Measurements from ENCODE around the gene AHSG.

The AHSG gene

DNA sequence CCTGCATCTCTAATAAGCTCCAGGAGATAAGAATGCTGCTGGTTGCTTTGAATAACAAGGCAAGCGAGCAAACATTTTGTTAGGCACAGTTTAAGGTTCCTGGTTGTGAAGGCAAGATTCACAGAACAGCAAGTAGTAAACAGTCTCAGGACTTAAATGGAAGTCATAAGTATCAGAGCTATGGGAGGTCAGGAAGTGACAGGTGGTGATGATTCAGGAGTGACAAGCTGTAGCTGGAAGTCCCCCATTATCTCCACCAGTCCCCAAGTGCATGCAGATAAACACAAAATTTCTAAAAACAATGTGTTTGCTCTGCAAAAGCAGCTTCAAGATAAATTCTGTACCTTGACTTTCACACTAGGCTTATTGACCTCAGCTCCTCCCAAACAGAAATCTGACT, 30.6 kb downstream of the AHSG start:
- DNase-seq = no peak

DNA sequence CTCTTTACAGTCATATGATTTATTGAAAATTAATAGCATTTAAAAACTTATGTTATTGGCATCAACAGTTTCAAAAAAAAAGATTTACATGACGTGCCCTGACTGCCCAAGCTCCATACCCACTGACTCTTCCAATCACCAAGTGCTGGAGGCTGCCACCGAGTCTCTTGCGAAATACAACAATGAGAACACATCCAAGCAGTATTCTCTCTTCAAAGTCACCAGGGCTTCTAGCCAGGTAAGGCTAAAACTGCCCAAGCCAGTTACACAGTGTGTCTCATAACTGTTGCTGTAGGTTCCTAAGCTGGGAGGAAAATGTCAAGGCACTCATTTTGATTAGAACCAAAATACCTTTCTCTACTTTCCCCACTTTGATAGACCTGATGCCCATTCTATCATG, 31.8 kb downstream of the AHSG start:
- no peak for DNase-seq

DNA sequence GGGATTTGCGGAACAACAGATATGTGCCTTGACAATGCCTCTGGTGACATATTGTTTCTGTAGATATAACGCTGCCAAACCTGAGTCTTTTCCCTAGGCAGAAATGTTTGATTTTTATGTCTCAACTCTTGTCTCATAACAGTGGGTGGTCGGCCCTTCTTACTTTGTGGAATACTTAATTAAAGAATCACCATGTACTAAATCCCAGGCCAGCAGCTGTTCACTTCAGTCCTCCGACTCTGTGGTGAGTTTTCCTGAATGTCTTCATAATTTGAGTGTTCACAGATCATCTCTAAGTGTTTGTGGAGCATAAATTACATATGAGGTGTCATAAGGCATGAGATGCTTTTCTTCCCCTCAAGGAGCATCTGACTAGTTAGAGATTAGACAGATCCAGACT, 33.2 kb downstream of the AHSG start:
- no peak for DNase-seq

GRCh38 chr3:186646841-186647240, 34.0 kb downstream of the AHSG start:
- no peak for DNase-seq

- DNase-seq = no peak
Observed at GRCh38 chr3:186648851-186649250, 36.0 kb downstream of the AHSG start.

GRCh38 chr3:186651678-186652215, 38.9 kb downstream of the AHSG start:
- DNase-seq = no peak

GRCh38 chr3:186653080-186653707, 40.3 kb downstream of the AHSG start:
- DNase-seq = no peak

DNA sequence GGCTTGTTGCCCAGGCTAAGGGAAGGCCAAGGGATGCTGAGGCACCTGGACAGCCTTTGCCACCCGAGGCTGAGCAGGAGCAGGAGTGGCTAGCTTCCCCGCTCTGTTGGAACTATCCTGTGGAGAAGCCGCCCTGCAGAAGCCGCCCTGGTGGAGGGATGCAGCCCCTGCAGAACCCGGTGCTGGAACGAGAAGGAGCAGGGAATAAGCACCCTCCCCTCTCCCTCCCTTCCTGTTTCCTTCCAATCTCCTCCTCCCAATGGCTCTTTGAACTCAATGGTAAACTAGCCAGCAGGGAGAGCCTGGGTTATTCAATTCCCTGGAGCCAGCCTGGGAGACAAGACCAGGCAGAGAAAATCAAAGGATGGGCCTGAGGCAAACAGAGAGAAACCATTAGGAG, 41.1 kb downstream of the AHSG start:
- DNase-seq = no peak

GRCh38 chr3:186663361-186664118, 50.7 kb downstream of the AHSG start:
- DNase-seq = no peak

- DNase-seq = no peak
Observed at GRCh38 chr3:186664119-186664495, 51.2 kb downstream of the AHSG start.

DNA sequence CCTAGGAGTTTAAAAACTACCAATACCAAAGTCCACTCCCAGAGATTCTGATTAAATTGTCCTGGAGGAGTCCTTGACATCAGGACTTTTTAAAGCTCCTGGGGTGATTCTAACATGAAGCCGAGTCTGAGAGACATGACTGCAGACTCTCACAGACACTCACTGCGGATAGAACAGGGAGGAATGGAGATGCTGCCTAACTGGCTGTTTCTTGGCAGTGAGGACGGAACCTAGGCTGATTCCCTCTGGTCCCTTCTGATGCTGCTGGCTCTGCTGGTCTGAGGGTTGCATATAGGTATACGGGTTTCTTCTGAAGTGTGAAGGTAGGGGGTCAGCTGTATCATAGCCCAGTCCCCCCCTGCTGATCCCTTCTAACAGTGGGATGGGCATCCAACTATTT, 51.6 kb downstream of the AHSG start:
- DNase-seq = no peak

DNA sequence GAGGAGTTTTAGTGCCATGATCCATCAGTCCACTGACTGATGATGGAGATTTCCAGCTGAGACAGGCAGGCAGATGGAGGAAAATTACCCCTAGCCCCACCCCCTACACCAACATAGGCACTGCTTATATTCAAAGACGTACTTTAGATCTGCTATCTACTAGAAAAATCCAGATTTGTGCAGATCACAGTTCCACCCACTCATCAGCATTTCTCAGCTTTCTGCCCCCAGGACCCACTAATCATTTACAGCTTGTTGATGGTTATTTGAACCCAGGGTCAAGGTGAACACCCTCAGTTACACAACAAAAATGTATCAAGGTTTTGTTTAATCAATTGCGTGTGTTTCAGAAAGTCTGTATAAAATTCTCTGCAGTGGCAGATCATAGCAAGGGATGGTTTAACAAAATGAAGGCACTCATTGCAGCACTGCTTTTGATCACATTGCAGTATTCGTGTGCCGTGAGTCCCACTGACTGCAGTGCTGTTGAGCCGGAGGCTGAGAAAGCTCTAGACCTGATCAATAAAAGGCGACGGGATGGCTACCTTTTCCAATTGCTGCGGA, 52.8 kb downstream of the AHSG start, which contains the start of gene HRG:
TSS of gene HRG (plus strand) at position 390 of the 564 bp plus-strand sequence. CDS start at position 408, 18 bp downstream.
- DNase-seq = no peak

DNA sequence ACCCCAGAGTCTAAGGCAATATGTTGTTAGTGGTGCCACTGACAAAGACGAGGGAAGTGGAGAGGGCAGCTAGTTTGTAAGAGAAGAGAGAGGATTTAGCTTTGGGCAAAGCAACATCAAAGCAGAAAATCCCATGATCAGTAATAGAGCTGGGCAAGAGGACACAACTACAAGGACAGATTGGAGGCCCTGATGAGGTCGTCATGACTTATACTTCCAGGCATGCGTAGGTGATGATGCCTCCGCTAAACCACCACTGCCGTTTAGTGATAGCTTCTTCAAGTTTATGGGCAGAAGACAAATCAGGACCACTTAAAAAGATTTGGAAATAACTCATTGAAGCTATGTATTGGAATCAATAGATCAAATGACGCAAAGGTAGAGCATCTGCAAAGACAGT, 55.6 kb downstream of the AHSG start:
- DNase-seq = no peak

DNA sequence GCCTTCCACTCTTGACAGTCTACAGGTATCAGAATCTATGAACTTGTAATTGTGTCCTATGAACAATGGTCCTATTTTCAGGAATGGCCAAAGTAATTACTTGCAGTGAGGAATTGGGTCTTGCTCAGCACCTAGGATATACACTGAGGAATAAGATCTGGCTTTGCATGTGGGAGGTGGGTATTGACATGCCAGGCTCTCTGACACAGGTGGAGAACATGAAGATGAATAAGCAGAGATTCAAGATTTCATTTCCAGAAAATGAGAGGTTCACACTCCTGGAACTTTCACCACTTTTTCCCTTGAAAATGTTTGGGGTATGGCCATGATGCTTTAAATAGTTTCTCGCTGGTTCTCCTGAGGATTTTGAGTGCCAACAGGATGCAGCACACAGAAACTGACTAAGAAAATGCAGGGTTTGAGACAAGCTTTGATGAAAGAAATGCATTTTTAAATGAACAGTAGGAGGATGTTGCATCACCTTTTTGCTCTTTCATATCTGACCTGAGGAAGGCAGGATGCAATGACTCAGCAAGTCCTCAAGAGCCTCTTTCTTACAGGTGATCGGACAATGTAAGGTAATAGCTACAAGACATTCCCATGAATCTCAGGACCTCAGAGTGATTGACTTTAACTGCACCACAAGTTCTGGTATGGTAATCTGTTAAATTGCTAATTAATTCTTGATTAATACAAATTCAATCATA, 56.7 kb downstream of the AHSG start:
- DNase-seq = no peak

DNA sequence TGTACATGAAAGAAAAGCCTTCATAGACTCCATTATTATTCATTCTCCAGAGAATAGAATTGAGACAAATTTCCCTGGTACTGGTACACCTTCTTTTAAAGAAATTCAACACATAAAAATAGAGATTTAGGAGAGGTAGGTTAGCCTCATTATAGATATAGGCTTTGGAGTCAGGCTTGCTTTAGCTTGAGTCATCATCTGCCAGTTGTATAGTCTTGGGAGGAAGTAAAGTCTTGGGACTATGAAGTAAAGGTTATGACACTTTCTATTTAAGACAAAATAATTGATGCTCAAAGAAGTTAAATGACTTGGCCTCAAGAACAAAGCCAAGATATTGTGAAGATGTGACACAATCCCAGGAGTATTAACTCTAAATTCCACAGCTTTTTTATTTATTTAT, 57.3 kb downstream of the AHSG start:
- no peak for DNase-seq

Measured in NCI-H510A (cell line).